ENCODE data around the gene STIP1. TPM values are rescaled to one million over a fixed set of nuclear protein-coding genes. Genes with fewer than 3 reads are reported as not detected.
A peak's percentile ranks its signal among the peaks of the same experiment; 100 is the strongest.

The STIP1 gene
- total and polyA plus RNA-seq, 10 of the 15 experiments (the other 5 are each of a cell fraction or from before 2014, with no cell fraction given): 25.2 to 291 (median 191) TPM

GRCh38 chr11:64233913-64234586 is 48.1 kb downstream of the STIP1 start, which contains the start of gene VEGFB:
Gene VEGFB (plus strand): TSS chr11:64234584. CDS start chr11:64234834, 250 bp downstream.
- RAD21 ChIA-PET (ENCODE audit: unreplicated experiment): interaction anchor here (1.0 to 1.7 kb wide), 2 partner anchors 11 to 26 kb away, joined by 3 to 6 read pairs; no protein-coding TSS in a partner anchor
- Histone ChIP-seq H3K4me2 (ENCODE audit: control insufficient read depth, insufficient read depth) (peak within 1 kb of the TSS; percentile 83), H3K27ac (ENCODE audit: control insufficient read depth, insufficient read depth) (0 out of 2 replicates have a peak within 1 kb of the TSS, but pooled peaks have one; percentile 33), H3K79me2 (ENCODE audit: control insufficient read depth, insufficient read depth, low read length) (peaks cover 19% of the 10 kb centered on the region), H3K9ac (ENCODE audit: control insufficient read depth, insufficient read depth, low read length) (peak within 1 kb of the TSS; percentile 47), H3K4me1 (ENCODE audit: control insufficient read depth, insufficient read depth, low read length) (peaks cover 50% of the 10 kb centered on the region), H3K27me3 (replicated peaks in 1 of 2; ENCODE audit: control insufficient read depth in 2 of 2, insufficient read depth in 2 of 2, low read length in 1 of 2) (no peaks in the 10 kb centered on the region), H3K36me3 (ENCODE audit: control insufficient read depth in 2 of 2, insufficient read depth in 2 of 2, low read length in 1 of 2) (peaks cover 0 to 5% of the 10 kb centered on the region in 2 experiments; a peak in 2 of 4 replicates), H3K4me3 (peak within 1 kb of the TSS; percentile 97), H2AFZ (ENCODE audit: control insufficient read depth, low read depth, low read length) (peak within 1 kb of the TSS; percentile 29), H4K20me1 (ENCODE audit: control insufficient read depth, insufficient read depth) (no peaks in the 10 kb centered on the region), H3K9me3 (replicated peaks; ENCODE audit: control insufficient read depth, insufficient read depth, low read length) (no peaks in the 10 kb centered on the region)
- no peak for DNase-seq (ENCODE audit: low read depth, low spot score)
- 27% methylated on average over 39 of the region's 62 CpGs for WGBS (ENCODE audit: insufficient coverage, insufficient replicate concordance, low lambda C conversion rate, missing lambda C conversion rate)
- POLR2A ChIA-PET: interaction anchor here (0.5 to 1.7 kb wide), 3 partner anchors 12 to 70 kb away, joined by 3 to 11 read pairs (median 3); no protein-coding TSS in a partner anchor
- intact Hi-C loops (cut with micrococcal nuclease; ENCODE audit: unreplicated experiment): no loop called here
- SMC1A ChIA-PET (ENCODE audit: uncharacterized antibody, unreplicated experiment): interaction anchor here (1.2 kb wide), 1 partner anchor 28 kb away, joined by 3 read pairs; no protein-coding TSS in a partner anchor
- CTCF ChIA-PET: interaction anchor here (0.7 to 2.9 kb wide), 2 partner anchors 28 to 29 kb away, joined by 3 to 18 read pairs; partner anchors contain the start of gene FERMT3
- FAIRE-seq: no peak
- ATAC-seq: peak; percentile 51
- in situ Hi-C loops (cut with MboI): loop anchor here (25.0 kb wide), 1 partner anchor 1628 kb away; the partner anchor contains the start of genes CFL1, EFEMP2 and MUS81
- BruUV-seq (replicated peaks): no TSS peak
- TF ChIP-seq, protein P1, sequence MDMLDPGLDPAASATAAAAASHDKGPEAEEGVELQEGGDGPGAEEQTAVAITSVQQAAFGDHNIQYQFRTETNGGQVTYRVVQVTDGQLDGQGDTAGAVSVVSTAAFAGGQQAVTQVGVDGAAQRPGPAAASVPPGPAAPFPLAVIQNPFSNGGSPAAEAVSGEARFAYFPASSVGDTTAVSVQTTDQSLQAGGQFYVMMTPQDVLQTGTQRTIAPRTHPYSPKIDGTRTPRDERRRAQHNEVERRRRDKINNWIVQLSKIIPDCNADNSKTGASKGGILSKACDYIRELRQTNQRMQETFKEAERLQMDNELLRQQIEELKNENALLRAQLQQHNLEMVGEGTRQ (IDR thresholded peaks at IDR 0.05; ENCODE audit: borderline replicate concordance, low read depth, low read length): no peak
- TF ChIP-seq NR2F1 (conservative IDR thresholded peaks at IDR 0.05) (0 out of 2 replicates have a peak, but pooled peaks have one; percentile 12), SUZ12 (IDR thresholded peaks at IDR 0.05; ENCODE audit: unreplicated experiment) (no peak), BCL11A (IDR thresholded peaks at IDR 0.05; ENCODE audit: low read depth, low read length) (no peak), WRNIP1 (IDR thresholded peaks at IDR 0.05; ENCODE audit: borderline replicate concordance, low read depth, low read length) (no peak), SUPT20H (IDR thresholded peaks at IDR 0.05; ENCODE audit: borderline replicate concordance, control insufficient read depth, low read depth, low read length) (no peak), CBX5 (IDR thresholded peaks at IDR 0.05; ENCODE audit: low read depth) (no peak), MYB (IDR thresholded peaks at IDR 0.05; ENCODE audit: borderline replicate concordance, low read depth, low read length) (no peak), CBFB (IDR thresholded peaks at IDR 0.05; ENCODE audit: low read depth) (no peak), BHLHE40 (IDR thresholded peaks at IDR 0.05; ENCODE audit: borderline replicate concordance in 1 of 2, low read depth in 2 of 2, low read length in 1 of 2) (peak in 1 of 2 experiments; percentile 17; a peak in 1 of 4 replicates), JUND (IDR thresholded peaks at IDR 0.05; ENCODE audit: low read depth, low read length) (no peak)
- TF ChIP-seq, protein P2, sequence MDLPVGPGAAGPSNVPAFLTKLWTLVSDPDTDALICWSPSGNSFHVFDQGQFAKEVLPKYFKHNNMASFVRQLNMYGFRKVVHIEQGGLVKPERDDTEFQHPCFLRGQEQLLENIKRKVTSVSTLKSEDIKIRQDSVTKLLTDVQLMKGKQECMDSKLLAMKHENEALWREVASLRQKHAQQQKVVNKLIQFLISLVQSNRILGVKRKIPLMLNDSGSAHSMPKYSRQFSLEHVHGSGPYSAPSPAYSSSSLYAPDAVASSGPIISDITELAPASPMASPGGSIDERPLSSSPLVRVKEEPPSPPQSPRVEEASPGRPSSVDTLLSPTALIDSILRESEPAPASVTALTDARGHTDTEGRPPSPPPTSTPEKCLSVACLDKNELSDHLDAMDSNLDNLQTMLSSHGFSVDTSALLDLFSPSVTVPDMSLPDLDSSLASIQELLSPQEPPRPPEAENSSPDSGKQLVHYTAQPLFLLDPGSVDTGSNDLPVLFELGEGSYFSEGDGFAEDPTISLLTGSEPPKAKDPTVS (IDR thresholded peaks at IDR 0.05; ENCODE audit: low read depth, low read length): no peak
- TF ChIP-seq, protein P3, sequence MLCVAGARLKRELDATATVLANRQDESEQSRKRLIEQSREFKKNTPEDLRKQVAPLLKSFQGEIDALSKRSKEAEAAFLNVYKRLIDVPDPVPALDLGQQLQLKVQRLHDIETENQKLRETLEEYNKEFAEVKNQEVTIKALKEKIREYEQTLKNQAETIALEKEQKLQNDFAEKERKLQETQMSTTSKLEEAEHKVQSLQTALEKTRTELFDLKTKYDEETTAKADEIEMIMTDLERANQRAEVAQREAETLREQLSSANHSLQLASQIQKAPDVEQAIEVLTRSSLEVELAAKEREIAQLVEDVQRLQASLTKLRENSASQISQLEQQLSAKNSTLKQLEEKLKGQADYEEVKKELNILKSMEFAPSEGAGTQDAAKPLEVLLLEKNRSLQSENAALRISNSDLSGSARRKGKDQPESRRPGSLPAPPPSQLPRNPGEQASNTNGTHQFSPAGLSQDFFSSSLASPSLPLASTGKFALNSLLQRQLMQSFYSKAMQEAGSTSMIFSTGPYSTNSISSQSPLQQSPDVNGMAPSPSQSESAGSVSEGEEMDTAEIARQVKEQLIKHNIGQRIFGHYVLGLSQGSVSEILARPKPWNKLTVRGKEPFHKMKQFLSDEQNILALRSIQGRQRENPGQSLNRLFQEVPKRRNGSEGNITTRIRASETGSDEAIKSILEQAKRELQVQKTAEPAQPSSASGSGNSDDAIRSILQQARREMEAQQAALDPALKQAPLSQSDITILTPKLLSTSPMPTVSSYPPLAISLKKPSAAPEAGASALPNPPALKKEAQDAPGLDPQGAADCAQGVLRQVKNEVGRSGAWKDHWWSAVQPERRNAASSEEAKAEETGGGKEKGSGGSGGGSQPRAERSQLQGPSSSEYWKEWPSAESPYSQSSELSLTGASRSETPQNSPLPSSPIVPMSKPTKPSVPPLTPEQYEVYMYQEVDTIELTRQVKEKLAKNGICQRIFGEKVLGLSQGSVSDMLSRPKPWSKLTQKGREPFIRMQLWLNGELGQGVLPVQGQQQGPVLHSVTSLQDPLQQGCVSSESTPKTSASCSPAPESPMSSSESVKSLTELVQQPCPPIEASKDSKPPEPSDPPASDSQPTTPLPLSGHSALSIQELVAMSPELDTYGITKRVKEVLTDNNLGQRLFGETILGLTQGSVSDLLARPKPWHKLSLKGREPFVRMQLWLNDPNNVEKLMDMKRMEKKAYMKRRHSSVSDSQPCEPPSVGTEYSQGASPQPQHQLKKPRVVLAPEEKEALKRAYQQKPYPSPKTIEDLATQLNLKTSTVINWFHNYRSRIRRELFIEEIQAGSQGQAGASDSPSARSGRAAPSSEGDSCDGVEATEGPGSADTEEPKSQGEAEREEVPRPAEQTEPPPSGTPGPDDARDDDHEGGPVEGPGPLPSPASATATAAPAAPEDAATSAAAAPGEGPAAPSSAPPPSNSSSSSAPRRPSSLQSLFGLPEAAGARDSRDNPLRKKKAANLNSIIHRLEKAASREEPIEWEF (IDR thresholded peaks at IDR 0.05; ENCODE audit: insufficient replicate concordance, low read depth, low read length): no peak

All from GM12878 (cell line).